GM12878 (cell line): ENCODE data around the gene ZC3H12D. TPM values are rescaled to one million over a fixed set of nuclear protein-coding genes. Genes with fewer than 3 reads are reported as not detected.
A peak's percentile ranks its signal among the peaks of the same experiment; 100 is the strongest.

Experiments used
- ATF2 ChIP-seq: IDR thresholded peaks from 2 replicates; pipeline ENCODE4 v1.6.1; 2012; ENCODE audit warnings: low read length, inconsistent platforms
- ATF7 ChIP-seq: fragments of 450-650 bp; IDR thresholded peaks from 2 replicates; pipeline ENCODE4 v1.6.1; 2016; ENCODE audit warnings: low read depth, mild to moderate bottlenecking
- CEBPB ChIP-seq, 2 experiments: fragments of 150-350 bp in 1 of 2; IDR thresholded peaks; 2 replicates each; pipeline ENCODE4 v1.6.1; 2012 to 2014; ENCODE audit warnings: low read depth in 2 of 2, low read length in 2 of 2, borderline replicate concordance in 1 of 2, inconsistent platforms in 1 of 2
- CUX1 ChIP-seq: IDR thresholded peaks from 2 replicates; pipeline ENCODE4 v1.6.1; 2012; ENCODE audit warnings: improper control_type of control experiment, low read depth, low read length; ENCODE audit not compliant: insufficient replicate concordance
- E2F4 ChIP-seq: IDR thresholded peaks from 2 replicates; pipeline ENCODE4 v1.6.1; 2012; ENCODE audit warnings: low read depth, low read length, improper control_type of control experiment
- HCFC1 ChIP-seq: fragments of 150-350 bp; IDR thresholded peaks from 2 replicates; pipeline ENCODE4 v1.6.1; 2014; ENCODE audit warnings: low read length
- HDAC2 ChIP-seq: fragments of 200-600 bp; sonication (generic); IDR thresholded peaks from 2 replicates; pipeline ENCODE4 v1.6.1; 2017
- IKZF1 ChIP-seq: fragments of 450-650 bp; conservative IDR thresholded peaks from 2 replicates; pipeline ENCODE4 v1.6.1; 2017; ENCODE audit warnings: antibody characterized with exemption, mild to moderate bottlenecking
- IRF4 ChIP-seq: IDR thresholded peaks from 2 replicates; pipeline ENCODE4 v1.6.1; 2011; ENCODE audit warnings: low read depth, low read length
- MEF2B ChIP-seq: fragments of 450-650 bp; IDR thresholded peaks from 2 replicates; pipeline ENCODE4 v1.6.1; 2018; ENCODE audit warnings: mild to moderate bottlenecking, moderate library complexity; ENCODE audit not compliant: partially characterized antibody, poor library complexity, severe bottlenecking
- NRF1 ChIP-seq: conservative IDR thresholded peaks from 2 replicates; pipeline ENCODE4 v1.6.1; 2011; ENCODE audit warnings: mild to moderate bottlenecking, low read depth, low read length, improper control_type of control experiment
- PKNOX1 ChIP-seq: fragments of 450-650 bp; IDR thresholded peaks from 2 replicates; pipeline ENCODE4 v1.6.1; 2016; ENCODE audit warnings: mild to moderate bottlenecking
- POLR2AphosphoS2 ChIP-seq: IDR thresholded peaks from 2 replicates; pipeline ENCODE4 v1.6.1; 2011; ENCODE audit warnings: low read depth, mild to moderate bottlenecking, low read length, improper control_type of control experiment, moderate library complexity
- RFX5 ChIP-seq: IDR thresholded peaks from 2 replicates; pipeline ENCODE4 v1.6.1; 2011; ENCODE audit warnings: low read depth, low read length, improper control_type of control experiment
- SMARCA5 ChIP-seq: fragments of 450-650 bp; IDR thresholded peaks from 2 replicates; pipeline ENCODE4 v1.6.1; 2017; ENCODE audit warnings: mild to moderate bottlenecking
- ZNF687 ChIP-seq: fragments of 450-650 bp; IDR thresholded peaks from 2 replicates; pipeline ENCODE4 v1.6.1; 2017; ENCODE audit warnings: mild to moderate bottlenecking, moderate library complexity
- polyA plus RNA-seq, 11 experiments: library from polyadenylated mRNA; depleted of rRNA in 4 of 11; unstranded in 6 of 11; stranded (reverse) in 5 of 11; fragments of >200 nt; fragmentation: Nextera tagmentation in 4 of 11; fragmentation: Illumina TruSeq in 1 of 11; extraction: Ambion mirVana in 4 of 11; extraction: Trizol in 1 of 11; gene quantifications; 1 replicate in 1 of 11; 2 replicates in 10 of 11; pipeline versions ENCODE4 v1.2.1 to v1.2.3, GENCODE V29; 2011 to 2016; ENCODE audit warnings: inconsistent platforms in 2 of 11, missing spikeins in 2 of 11, low read depth in 1 of 11
- total RNA-seq, 4 experiments: library from RNA; depleted of rRNA in 3 of 4; stranded (reverse); fragments of >200 nt in 3 of 4; fragmentation: Illumina TruSeq in 1 of 4; extraction: Trizol in 1 of 4; gene quantifications; 2 replicates each; pipeline versions ENCODE4 v1.2.1 to v1.2.3, GENCODE V29; 2013 to 2021

ZC3H12D gene
- total and polyA plus RNA-seq, 10 of the 15 experiments (the other 5 are each of a cell fraction or from before 2014, with no cell fraction given) = 1.4 to 29.7 (median 8.8) TPM

GRCh38 chr6:149484733-149485700 is at the start of gene ZC3H12D (continued):
- TF ChIP-seq SMARCA5 (peak; percentile 72), ATF2 (0 out of 2 replicates have a peak, but pooled peaks have one; percentile 38), CUX1 (no peak), HDAC2 (no peak), CEBPB (IDR thresholded peaks at IDR 0.05; ENCODE audit: borderline replicate concordance in 1 of 2, low read depth in 2 of 2, low read length in 2 of 2) (no peak), MEF2B (peak; percentile 61), NRF1 (no peak), ZNF687 (peak; percentile 55), RFX5 (no peak), PKNOX1 (peak; percentile 93), ATF7 (peak; percentile 72), IKZF1 (peak; percentile 94), HCFC1 (no peak), E2F4 (no peak), POLR2AphosphoS2 (no peak), IRF4 (peak; percentile 47; the same call in 1 of the 2 replicates)
